ENCODE data around the gene THAP12. TPM values are rescaled to one million over a fixed set of nuclear protein-coding genes. Genes with fewer than 3 reads are reported as not detected.
A peak's percentile ranks its signal among the peaks of the same experiment; 100 is the strongest.

The THAP12 gene
- total and polyA plus RNA-seq, 2 of the 13 experiments (the other 11 are each of a cell fraction or from before 2014, with no cell fraction given): 18.8 to 51.3 TPM

- TF ChIP-seq ZNF770 (CRISPR knock-in tag; IDR thresholded peaks at IDR 0.05): no peak
- no peak for TF ChIP-seq ZNF414 (CRISPR knock-in tag; IDR thresholded peaks at IDR 0.05)
- no peak for TF ChIP-seq RFX5 (IDR thresholded peaks at IDR 0.05; ENCODE audit: low read depth, low read length)
- no peak for TF ChIP-seq ZXDC (CRISPR knock-in tag; IDR thresholded peaks at IDR 0.05)
- TF ChIP-seq HINFP (CRISPR knock-in tag; IDR thresholded peaks at IDR 0.05; ENCODE audit: low read depth): peak; percentile 40; the same call in 1 of the 2 replicates
- no peak for TF ChIP-seq PAXIP1 (CRISPR knock-in tag; conservative IDR thresholded peaks at IDR 0.05)
- TF ChIP-seq ZNF362 (CRISPR knock-in tag; IDR thresholded peaks at IDR 0.05; ENCODE audit: borderline replicate concordance): no peak
- peak; percentile 64 for TF ChIP-seq ZFX (CRISPR knock-in tag; IDR thresholded peaks at IDR 0.05; ENCODE audit: low read depth)
- TF ChIP-seq PHF21A (CRISPR knock-in tag; IDR thresholded peaks at IDR 0.05): no peak
- TF ChIP-seq ATF7-NPFF (CRISPR knock-in tag; IDR thresholded peaks at IDR 0.05; ENCODE audit: low read depth): peak; percentile 10; the same call in 1 of the 2 replicates
- no peak for TF ChIP-seq ZNF276 (CRISPR knock-in tag; IDR thresholded peaks at IDR 0.05; ENCODE audit: low read depth)
- 0 out of 2 replicates have a peak, but pooled peaks have one; percentile 45 for TF ChIP-seq ZNF431 (CRISPR knock-in tag; IDR thresholded peaks at IDR 0.05; ENCODE audit: borderline replicate concordance, low read depth)
Measured at GRCh38 chr11:76380159-76380976, 564 bp downstream of the THAP12 start (continued).

All from HepG2 (cell line).